HG03460 (cell line): ENCODE measurements around the gene MRPL4.

Experiments used
- ATAC-seq: cut with Tn5 transposase; IDR thresholded peaks from one replicate; pipeline ENCODE4 v1.9.1; 2021; ENCODE audit not compliant: unreplicated experiment

The MRPL4 gene

DNA sequence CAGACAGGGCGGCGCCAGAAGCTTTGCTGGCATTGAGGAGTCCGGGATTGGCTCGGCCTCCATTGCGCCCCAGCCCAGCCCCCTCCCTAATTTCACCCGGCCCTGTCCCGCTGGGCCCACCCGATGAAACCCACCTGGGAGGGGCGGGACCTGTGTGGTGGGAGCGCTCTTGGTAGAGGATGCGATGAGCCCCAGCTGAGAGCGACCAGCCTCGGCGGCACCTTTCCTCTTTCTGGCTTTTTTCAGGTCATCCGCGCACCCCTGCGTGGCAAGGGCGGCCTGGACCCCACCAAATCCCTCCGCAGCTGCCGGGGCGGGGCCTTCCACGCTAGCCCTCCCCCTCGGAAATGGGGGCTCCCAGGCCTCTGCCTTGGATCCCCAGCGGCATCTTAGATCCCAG, 57.4 kb downstream of the MRPL4 start, which contains the start of gene ZGLP1:
ZGLP1 (minus strand) TSS at position 393 of the 400 bp plus-strand sequence.
- no peak for ATAC-seq
